ELF-1 (cell line): ENCODE data around the gene SSBP3.
"Not testable (repeated sequence)": the region's sequence is repeated elsewhere in the genome, so short reads cannot be mapped to it uniquely, and the experiment has no call there.

ENCODE experiments used
- DNase-seq: peaks from one replicate; pipeline ENCODE4 v3.0.0-alpha.2; 2016; ENCODE audit warnings: low read depth, low spot score

Gene SSBP3

GRCh38 chr1:54221113-54221834 is 184.9 kb downstream of the SSBP3 start:
- DNase-seq: no peak

DNA sequence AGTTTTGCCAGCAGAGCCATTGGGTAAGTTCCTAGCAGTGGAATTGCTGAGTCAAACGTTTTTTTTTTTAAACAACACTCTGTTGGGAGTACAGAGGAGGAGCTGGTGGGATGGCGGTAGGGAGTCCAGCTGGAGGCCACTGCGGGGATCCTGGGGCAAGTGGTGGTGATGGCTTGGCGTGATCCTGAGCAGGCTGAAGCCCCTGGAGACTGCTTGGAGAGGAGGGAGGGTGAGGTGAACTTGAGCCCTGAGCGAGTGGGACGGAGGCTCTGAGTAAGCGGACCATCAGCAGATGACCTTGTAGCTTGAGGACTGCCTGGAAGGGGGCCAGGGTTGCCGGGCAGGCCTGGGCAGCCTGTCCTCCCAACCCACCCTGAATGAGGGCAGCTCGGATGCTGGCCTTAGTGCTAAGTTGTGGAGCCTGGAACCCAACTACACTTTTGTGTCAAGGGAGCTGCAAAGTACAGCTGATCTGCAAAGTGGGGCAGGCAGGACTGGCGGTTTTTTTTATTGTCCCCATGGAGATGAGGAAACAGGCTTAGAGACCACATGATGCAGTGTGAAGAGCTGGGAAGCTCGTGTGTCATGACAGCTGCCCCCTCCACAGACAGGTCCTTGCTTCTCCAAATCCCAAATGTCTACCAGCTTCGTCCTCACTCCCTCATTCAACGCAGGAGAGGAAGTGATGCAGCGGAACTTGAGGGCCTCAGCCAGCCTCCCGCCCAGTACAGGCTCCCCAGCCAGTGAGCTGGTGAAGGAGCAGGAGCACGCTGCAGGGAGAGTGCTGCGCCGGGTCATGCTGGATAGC is 186.0 kb downstream of the SSBP3 start:
- no peak for DNase-seq

DNA sequence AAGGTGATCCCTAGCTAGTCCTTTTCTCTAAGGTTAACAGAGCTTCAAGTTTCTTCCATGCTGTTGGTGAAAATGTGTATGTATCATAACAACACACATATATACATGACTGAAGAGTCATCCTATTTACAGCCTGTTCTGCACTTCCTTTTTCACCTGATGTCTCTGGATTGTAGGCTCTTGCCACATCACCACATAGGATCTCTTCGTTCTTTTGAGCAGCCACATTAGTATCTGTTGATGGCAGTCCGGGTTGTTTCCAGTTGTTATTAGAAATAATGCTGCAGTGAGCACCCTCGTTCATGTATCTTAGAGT is 186.5 kb downstream of the SSBP3 start:
- no peak for DNase-seq

DNA sequence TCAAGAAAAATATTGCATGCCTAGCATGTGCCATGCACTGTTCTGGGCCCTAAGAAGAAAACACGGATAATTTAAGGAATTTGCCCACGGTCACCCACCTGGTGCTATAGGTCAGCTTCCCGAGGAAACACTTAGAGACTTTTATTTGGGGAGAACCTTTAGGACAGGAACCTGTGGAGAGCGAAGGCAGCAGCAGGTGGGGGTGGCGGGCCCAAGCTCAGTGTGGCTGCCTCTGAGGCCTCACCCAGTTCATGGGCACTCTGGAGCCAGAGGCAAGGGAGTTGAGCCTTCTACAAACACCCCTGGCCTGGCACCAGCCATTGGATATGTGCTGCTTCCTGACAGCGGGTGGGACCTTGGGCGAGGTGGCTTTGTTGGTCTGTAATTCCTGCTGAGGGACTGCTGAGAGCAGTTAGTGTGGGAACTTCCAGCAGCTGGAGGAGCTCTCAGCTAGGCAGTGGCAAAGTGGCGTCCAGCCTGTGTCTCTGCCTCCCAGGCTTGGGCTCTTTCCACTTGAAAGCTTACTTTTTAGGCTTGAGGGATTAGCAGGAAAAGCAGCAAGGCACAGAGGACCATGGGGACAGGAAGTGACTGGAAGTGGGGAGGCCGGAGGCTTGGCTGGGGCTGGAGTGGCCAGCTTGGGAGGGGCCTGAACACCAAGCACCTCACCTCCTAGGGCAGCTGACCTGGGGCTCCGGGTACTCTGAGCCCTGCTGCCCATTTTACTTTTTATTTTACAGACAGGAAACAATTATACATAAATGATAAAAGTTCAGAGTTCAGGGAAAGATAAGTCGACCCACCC is 187.1 kb downstream of the SSBP3 start:
- no peak for DNase-seq

- DNase-seq: no peak
Measured at GRCh38 chr1:54215523-54215922, 190.7 kb downstream of the SSBP3 start.

DNA sequence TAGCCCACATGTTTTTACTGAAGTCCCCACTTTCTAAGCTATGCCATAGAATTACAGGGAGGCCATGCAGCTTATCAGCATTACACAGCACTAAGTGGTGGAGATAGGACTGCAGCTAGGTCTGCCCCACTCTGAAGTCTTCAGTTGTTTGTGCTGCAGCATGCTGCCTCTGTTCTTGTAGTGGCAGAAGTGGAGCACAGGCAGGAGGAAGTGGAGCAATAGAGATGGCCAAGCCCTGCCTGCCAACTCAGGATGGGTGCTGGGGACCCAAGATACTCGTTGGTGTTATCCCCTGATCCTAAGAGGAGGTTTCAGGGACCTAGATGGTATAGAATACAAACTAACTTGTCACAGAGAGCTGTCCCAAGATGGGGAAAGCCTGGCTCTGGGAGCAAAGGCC is 193.3 kb downstream of the SSBP3 start:
- no peak for DNase-seq

DNA sequence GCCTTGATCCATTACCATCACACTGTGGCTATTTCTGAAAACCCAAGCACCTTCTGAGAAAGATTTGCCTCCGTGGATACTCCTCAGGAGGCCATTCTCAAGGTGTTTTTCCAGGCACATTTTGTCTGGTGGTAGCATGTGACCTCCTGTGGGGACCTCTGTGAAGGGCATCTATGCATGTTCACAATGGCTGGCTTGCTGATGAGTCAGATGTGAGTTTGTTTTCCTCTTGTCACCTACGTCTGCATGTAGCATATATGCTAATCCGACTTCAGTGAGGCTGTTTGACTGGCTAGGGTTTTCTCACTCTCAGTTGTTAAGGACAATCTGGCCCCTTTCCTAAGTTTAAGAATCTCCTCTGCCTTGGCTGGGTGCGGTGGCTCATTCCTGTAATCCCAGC is 198.3 kb downstream of the SSBP3 start:
- DNase-seq: not testable (repeated sequence)

- no peak for DNase-seq
Measured at GRCh38 chr1:54207287-54207686, 198.9 kb downstream of the SSBP3 start.

GRCh38 chr1:54204199-54204598 is 202.0 kb downstream of the SSBP3 start:
- no peak for DNase-seq

DNA sequence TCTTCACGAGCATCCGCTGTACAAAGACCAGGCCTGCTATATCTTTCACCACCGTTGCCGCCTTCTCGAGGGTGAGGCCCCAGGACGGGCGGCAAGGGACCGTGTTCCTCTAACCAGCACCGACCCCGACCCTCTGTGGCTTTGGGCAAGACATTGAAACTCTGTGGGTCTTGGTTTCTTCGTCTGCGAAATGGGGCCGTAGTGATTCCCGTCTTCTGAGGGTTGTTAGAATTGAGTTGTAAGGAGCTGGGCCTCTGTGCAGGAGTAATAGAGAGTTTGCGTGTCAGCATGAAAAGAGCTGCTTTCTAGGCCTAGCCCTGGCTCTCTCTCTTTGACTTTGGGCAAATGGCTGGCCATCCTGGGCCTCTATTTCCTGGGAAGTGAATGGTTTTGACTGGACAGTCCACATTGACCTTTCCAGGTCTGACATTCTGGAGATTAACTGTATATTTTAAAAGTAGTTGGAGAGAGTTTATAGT is 205.6 kb downstream of the SSBP3 start:
- no peak for DNase-seq

DNA sequence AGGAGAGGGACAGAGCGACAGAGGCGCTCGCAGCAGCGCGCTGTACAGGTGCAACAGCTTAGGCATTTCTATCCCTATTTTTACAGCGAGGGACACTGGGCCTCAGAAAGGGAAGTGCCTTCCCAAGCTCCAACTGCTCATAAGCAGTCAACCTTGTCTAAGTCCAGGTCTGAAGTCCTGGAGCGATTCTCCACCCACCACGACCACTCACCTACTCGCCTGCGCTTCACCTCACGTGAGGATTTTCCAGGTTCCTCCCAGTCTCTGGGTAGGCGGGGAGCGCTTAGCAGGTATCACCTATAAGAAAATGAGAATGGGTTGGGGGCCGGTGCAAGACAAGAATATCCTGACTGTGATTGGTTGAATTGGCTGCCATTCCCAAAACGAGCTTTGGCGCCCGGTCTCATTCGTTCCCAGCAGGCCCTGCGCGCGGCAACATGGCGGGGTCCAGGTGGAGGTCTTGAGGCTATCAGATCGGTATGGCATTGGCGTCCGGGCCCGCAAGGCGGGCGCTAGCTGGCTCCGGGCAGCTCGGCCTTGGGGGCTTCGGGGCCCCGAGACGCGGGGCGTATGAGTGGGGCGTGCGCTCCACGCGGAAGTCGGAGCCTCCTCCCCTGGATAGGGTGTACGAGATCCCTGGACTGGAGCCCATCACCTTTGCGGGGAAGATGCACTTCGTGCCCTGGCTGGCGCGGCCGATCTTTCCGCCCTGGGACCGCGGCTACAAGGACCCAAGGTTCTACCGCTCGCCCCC is 206.3 kb downstream of the SSBP3 start, which contains the start of the genes CYB5RL and MRPL37:
CYB5RL (minus strand) TSS at position 266 of the 754 bp plus-strand sequence. CDS start 4,414 bp downstream, outside the sequence.
MRPL37 (plus strand) TSS at position 403 of the 754 bp plus-strand sequence; CDS start at position 480, 77 bp downstream.
- DNase-seq: peak; percentile 98

DNA sequence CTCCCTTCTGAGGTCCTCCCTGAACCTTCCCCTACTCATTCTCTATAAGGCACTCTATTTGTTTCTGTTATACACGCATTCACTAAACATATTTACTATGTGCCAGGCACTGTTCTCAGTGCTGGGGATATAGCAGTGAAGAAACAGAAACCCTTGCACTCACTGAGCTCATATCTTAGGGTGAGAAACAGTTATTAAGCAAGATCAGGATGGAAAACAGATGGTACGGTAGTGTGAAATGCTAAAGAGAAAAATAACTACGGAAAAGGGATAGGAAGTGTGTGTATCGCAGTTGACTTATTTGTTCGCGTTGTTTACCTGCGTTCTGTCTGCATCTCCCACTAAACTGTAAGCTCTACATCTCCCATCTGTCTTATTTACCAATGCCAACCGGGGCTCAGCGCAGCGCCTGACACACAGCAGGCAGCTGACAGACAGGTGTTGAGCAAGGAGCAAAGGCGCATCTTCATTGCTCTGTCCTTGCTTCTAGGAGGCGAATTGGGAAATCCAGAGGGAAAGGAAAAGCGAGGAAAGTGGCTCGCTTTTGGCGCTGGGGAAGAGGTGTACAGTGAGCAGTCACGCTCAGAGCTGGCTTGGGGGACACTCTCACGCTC is 206.9 kb downstream of the SSBP3 start:
- no peak for DNase-seq

- DNase-seq: no peak
Measured at GRCh38 chr1:54193453-54193852, 212.7 kb downstream of the SSBP3 start.

DNA sequence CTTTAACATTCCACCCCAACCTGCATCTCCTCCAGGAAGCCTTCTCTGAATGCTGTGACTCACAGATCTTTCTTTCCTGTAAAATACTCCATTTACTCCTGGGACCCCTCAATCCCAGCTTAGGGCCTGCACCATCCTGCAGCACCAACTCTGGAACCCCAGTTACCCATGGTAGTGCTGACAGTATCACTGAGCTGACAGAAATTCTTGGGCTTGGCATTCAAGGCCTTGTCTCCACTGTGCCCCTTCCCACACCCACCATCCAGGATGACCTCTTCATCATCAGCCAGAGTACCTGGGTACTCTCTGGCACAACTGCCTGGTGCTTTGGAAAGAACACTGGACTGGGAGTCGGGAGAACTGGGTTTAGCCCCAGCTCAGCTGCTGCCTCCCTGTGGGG is 214.7 kb downstream of the SSBP3 start:
- DNase-seq: no peak

- DNase-seq: no peak
Measured at GRCh38 chr1:54190526-54190925, 215.7 kb downstream of the SSBP3 start.

DNA sequence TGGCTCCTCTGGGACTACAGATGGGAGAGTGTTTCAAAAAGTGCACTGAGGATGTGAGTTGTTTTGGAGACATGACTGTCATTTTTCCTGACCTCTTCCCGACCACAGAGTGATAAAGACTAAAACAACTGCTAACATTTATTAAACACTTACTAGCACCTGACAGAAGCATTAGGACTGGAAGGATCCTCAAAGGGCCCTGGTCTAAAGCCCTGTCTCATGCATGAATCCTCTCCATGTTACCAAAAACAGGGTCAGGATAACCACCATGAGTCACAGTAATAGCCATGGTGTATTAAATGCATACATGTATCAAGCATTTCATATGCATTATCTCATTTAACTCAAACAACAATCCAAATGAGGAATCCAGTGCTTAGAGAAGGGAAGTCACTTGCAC is 217.9 kb downstream of the SSBP3 start:
- DNase-seq: no peak

DNA sequence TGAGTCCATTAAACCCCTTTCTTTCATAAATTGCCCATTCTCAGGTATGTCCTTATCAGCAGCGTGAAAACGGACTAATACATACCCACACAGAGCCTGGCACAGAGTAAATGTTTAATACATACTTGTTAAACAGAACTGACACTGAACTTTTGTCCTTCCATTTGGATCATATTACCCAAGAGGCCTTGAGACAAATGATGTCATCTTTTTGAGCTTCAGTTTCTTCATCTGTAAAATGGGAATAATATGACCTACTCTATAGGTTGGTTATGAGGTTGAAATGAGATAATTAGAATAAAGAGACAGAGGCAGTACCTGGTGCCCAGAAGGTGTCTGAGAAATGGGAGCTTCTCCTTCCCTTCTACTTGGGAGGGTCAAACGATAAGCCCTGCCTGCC is 220.1 kb downstream of the SSBP3 start:
- DNase-seq: no peak

GRCh38 chr1:54180701-54181360 is 225.4 kb downstream of the SSBP3 start:
- DNase-seq: no peak

DNA sequence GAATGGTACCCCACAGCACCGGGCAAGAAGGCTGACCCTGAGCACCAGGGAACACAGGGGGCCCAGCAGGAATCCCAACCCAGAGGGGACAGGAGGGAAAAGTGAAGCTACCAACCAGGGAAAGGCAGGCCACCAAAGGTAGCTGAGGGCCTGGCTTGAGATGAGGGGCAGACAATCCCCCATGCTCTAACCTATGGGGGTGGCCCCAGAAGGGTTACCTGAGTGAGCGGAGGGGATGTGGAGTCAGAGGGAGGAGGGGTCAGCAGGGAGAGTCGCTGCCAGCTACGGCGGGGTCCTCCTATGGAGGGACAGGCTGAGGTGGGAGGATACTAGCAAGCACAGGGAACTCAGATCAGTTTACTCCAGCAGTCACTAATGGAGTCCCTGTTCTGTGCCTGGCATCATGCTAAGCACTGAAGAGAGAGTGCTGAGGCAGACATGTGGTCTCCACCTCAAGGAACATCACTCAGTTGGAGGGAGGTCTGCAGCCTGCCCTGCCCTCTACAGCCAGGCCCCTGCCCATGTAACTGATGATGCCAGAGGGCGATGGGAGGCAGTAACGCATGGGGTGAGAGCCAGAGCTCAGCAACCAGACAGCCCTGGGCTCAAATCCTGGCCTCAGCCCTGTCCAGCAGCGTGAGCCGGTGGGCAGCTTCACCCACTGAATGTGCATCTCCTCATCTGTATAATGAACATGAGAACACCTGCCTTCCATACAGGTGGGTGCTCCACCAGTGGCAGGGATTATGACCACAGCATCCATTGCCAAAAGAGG is 227.7 kb downstream of the SSBP3 start:
- DNase-seq: no peak

GRCh38 chr1:54177726-54178125 is 228.5 kb downstream of the SSBP3 start:
- DNase-seq: no peak
